Right atrium auricular region (tissue), 2 donors: ENCODE results near the gene RERE. TPM values are rescaled to one million over a fixed set of nuclear protein-coding genes. Genes with fewer than 3 reads are reported as not detected.

Source experiments
- DNase-seq: peaks from one replicate; pipeline ENCODE4 v3.0.0-alpha.2; 2019; ENCODE audit warnings: low spot score
- H3K27ac ChIP-seq, 2 donors: fragments of 200-600 bp; sonication (generic); 1 replicate in 1 of 2; 2 replicates in 1 of 2; pipeline ENCODE4 v1.5.1; 2016 to 2019
- H3K27me3 ChIP-seq, 2 donors: fragments of 200-600 bp; sonication (generic); one replicate each; pipeline versions ENCODE4 v1.5.1 to v1.6.0; 2017 to 2019
- H3K36me3 ChIP-seq: fragments of 200-600 bp; sonication (generic); one replicate; pipeline ENCODE4 v1.5.1; 2016
- H3K4me1 ChIP-seq, 2 donors: fragments of 200-600 bp; sonication (generic); one replicate each; pipeline versions ENCODE4 v1.5.1 to v1.6.0; 2017 to 2019
- H3K4me3 ChIP-seq, 2 donors: fragments of 200-600 bp; sonication (generic); 1 replicate in 1 of 2; 2 replicates in 1 of 2; pipeline ENCODE4 v1.5.1; 2017 to 2019; ENCODE audit warnings: mild to moderate bottlenecking in 1 of 2, moderate library complexity in 1 of 2
- H3K9me3 ChIP-seq, 2 donors: fragments of 200-600 bp; sonication (generic); one replicate each; pipeline ENCODE4 v1.5.1; 2019
- CTCF ChIP-seq, 2 donors: fragments of 200-600 bp; sonication (generic); IDR thresholded peaks; one replicate each; pipeline ENCODE4 v1.5.1; 2019; ENCODE audit warnings: antibody characterized with exemption in 2 of 2
- total RNA-seq, 2 donors: library from RNA; depleted of rRNA; stranded (reverse); fragments of >200 nt; gene quantifications; one replicate each; pipeline ENCODE4 v1.1.0, GENCODE V29; 2016

RERE gene
- total RNA-seq, 2 donors from 2014 or later = 99.8 to 125 TPM

- DNase-seq = no peak
Measured at GRCh38 chr1:8562222-8562621, 255.2 kb downstream of the RERE start.

GRCh38 chr1:8560611-8561544 is 256.6 kb downstream of the RERE start:
- H3K4me1 ChIP-seq = peaks cover 0 to 17% of the 10 kb centered on the region in 2 donors
- H3K36me3 ChIP-seq = no peaks in the 10 kb centered on the region
- no peak overlapping the region for H3K27ac ChIP-seq
- no peak for DNase-seq
- no peaks in the 10 kb centered on the region for H3K9me3 ChIP-seq
- peak; percentile 93 to 94 for TF ChIP-seq CTCF (IDR thresholded peaks at IDR 0.05)
- H3K4me3 ChIP-seq = no peak overlapping the region
- no peaks in the 10 kb centered on the region for H3K27me3 ChIP-seq

More at GRCh38 chr1:8562222-8562621, 255.2 kb downstream of the RERE start:
- Histone ChIP-seq H3K27ac (peak overlapping the region in 1 of 2 donors; percentile 54), H3K27me3 (no peaks in the 10 kb centered on the region), H3K36me3 (no peaks in the 10 kb centered on the region), H3K4me1 (peaks cover 0 to 17% of the 10 kb centered on the region in 2 donors), H3K9me3 (no peaks in the 10 kb centered on the region), H3K4me3 (no peak overlapping the region)
- TF ChIP-seq CTCF (IDR thresholded peaks at IDR 0.05) = no peak

GRCh38 chr1:8560035-8560434 is 257.4 kb downstream of the RERE start:
- Histone ChIP-seq H3K27me3 (no peaks in the 10 kb centered on the region), H3K4me1 (peaks cover 0 to 21% of the 10 kb centered on the region in 2 donors), H3K27ac (no peak overlapping the region), H3K9me3 (no peaks in the 10 kb centered on the region), H3K36me3 (no peaks in the 10 kb centered on the region), H3K4me3 (no peak overlapping the region)
- TF ChIP-seq CTCF (IDR thresholded peaks at IDR 0.05) = no peak
- DNase-seq = no peak

GRCh38 chr1:8555582-8555981 is 261.9 kb downstream of the RERE start:
- no peak for TF ChIP-seq CTCF (IDR thresholded peaks at IDR 0.05)
- Histone ChIP-seq H3K9me3 (no peaks in the 10 kb centered on the region), H3K36me3 (no peaks in the 10 kb centered on the region), H3K4me3 (no peak overlapping the region), H3K4me1 (peaks cover 0 to 11% of the 10 kb centered on the region in 2 donors), H3K27me3 (no peaks in the 10 kb centered on the region), H3K27ac (no peak overlapping the region)
- DNase-seq = no peak

GRCh38 chr1:8554956-8555534 is 262.4 kb downstream of the RERE start:
- no peaks in the 10 kb centered on the region for H3K27me3 ChIP-seq
- no peak overlapping the region for H3K27ac ChIP-seq
- no peak for DNase-seq
- H3K4me1 ChIP-seq = peaks cover 0 to 11% of the 10 kb centered on the region in 2 donors
- no peaks in the 10 kb centered on the region for H3K36me3 ChIP-seq
- H3K4me3 ChIP-seq = no peak overlapping the region
- H3K9me3 ChIP-seq = no peaks in the 10 kb centered on the region
- no peak for TF ChIP-seq CTCF (IDR thresholded peaks at IDR 0.05)
